K562 treated with DMSO at 1 percent for 24 hours (cell line): ENCODE results near the gene DIRAS2. TPM values are rescaled to one million over a fixed set of nuclear protein-coding genes. Genes with fewer than 3 reads are reported as not detected.

Experiments
- total RNA-seq: library from RNA; unstranded; fragments of 300-600 nt; gene quantifications from 2 replicates; pipeline ENCODE4 v1.2.3, GENCODE V29; 2022; ENCODE audit warnings: low read depth; ENCODE audit not compliant: insufficient read depth

DIRAS2 gene, protein sequence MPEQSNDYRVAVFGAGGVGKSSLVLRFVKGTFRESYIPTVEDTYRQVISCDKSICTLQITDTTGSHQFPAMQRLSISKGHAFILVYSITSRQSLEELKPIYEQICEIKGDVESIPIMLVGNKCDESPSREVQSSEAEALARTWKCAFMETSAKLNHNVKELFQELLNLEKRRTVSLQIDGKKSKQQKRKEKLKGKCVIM
- not detected in 2 replicates for total RNA-seq

GRCh38 chr9:90642570-90643539 is at the start of gene DIRAS2:
DIRAS2 (minus strand) TSS chr9:90642824; CDS start chr9:90613827, 28,997 bp downstream.

Other genes starting within 250 kb of the DIRAS2 start
- 20.1 and 20.9 TPM in 2 replicates for gene SYK, start 159.0 kb upstream of the DIRAS2 start, total RNA-seq